A549 (cell line): ENCODE measurements around the gene FAM118B.

Source experiments
- CEBPB ChIP-seq, 2 experiments: fragments of >200 bp in 1 of 2; sonication (Bioruptor Twin) in 1 of 2; formaldehyde crosslinking in 1 of 2; IDR thresholded peaks; 2 replicates each; pipeline ENCODE4 v1.6.1; 2012 to 2016
- CTCF ChIP-seq: fragments of >200 bp; sonication (Bioruptor Twin); formaldehyde crosslinking; IDR thresholded peaks from 3 replicates; pipeline ENCODE4 v1.5.1; 2016
- EP300 ChIP-seq, 2 experiments: fragments of >200 bp; sonication (Bioruptor Twin); formaldehyde crosslinking; IDR thresholded peaks; 2 replicates in 1 of 2; 3 replicates in 1 of 2; pipeline ENCODE4 v1.6.1; 2016 to 2017
- ESRRA ChIP-seq: fragments of 150-350 bp; IDR thresholded peaks from 2 replicates; pipeline ENCODE4 v1.6.1; 2014; ENCODE audit warnings: mild to moderate bottlenecking, low read length, borderline replicate concordance
- JUN ChIP-seq, 2 experiments: fragments of >200 bp; sonication (Bioruptor Twin); formaldehyde crosslinking; IDR thresholded peaks; 2 replicates in 1 of 2; 3 replicates in 1 of 2; pipeline ENCODE4 v1.6.1; 2016 to 2017
- JUNB ChIP-seq: fragments of >200 bp; sonication (Bioruptor Twin); formaldehyde crosslinking; IDR thresholded peaks from 2 replicates; pipeline ENCODE4 v1.6.1; 2016
- KDM1A ChIP-seq: fragments of 200-600 bp; sonication (generic); IDR thresholded peaks from 2 replicates; pipeline ENCODE4 v1.6.1; 2016; ENCODE audit warnings: low read depth, mild to moderate bottlenecking
- MAX ChIP-seq: IDR thresholded peaks from 2 replicates; pipeline ENCODE4 v1.6.1; 2012
- PBX3 ChIP-seq: IDR thresholded peaks from 2 replicates; pipeline ENCODE4 v1.6.1; 2012
- RAD21 ChIP-seq, 2 experiments: fragments of >200 bp in 1 of 2; sonication (Bioruptor Twin) in 1 of 2; formaldehyde crosslinking in 1 of 2; IDR thresholded peaks in 1 of 2; conservative IDR thresholded peaks in 1 of 2; 2 replicates in 1 of 2; 3 replicates in 1 of 2; pipeline ENCODE4 v1.6.1; 2012 to 2018; ENCODE audit warnings: inconsistent platforms in 1 of 2
- REST ChIP-seq: fragments of 200-600 bp; sonication (generic); IDR thresholded peaks from 2 replicates; pipeline ENCODE4 v1.6.1; 2016; ENCODE audit warnings: antibody characterized with exemption, mild to moderate bottlenecking, moderate library complexity
- RFX5 ChIP-seq: fragments of 450-650 bp; IDR thresholded peaks from 2 replicates; pipeline ENCODE4 v1.7.1; 2014; ENCODE audit warnings: antibody characterized with exemption, mild to moderate bottlenecking, moderate library complexity
- USF2 ChIP-seq: fragments of 450-650 bp; IDR thresholded peaks from 2 replicates; pipeline ENCODE4 v1.6.1; 2014; ENCODE audit warnings: antibody characterized with exemption

- TF ChIP-seq CEBPB (IDR thresholded peaks at IDR 0.05) (no peak), KDM1A (no peak), CTCF (no peak), ESRRA (no peak), PBX3 (no peak), MAX (no peak), JUNB (no peak), REST (no peak), EP300 (IDR thresholded peaks at IDR 0.05) (no peak), JUN (IDR thresholded peaks at IDR 0.05) (no peak), RFX5 (no peak), RAD21 (conservative IDR thresholded peaks at IDR 0.05 in 1 of 2, IDR thresholded peaks at IDR 0.05 in 1 of 2) (no peak), USF2 (no peak)
These were observed 20.3 kb downstream of the FAM118B start for GRCh38 chr11:126231725-126232459.
